Brain microvascular endothelial cell (primary cell): Measurements from ENCODE around the gene LIAS.
"Not testable (repeated sequence)": the region's sequence is repeated elsewhere in the genome, so short reads cannot be mapped to it uniquely, and the experiment has no call there.

Experiments used
- DNase-seq: peaks from one replicate; pipeline ENCODE4 v3.0.0-alpha.2; 2020
- H3K27ac ChIP-seq: fragments of 250-450 bp; sonication (Bioruptor Pico); 2 replicates; pipeline ENCODE4 v1.5.1; 2020; ENCODE audit warnings: mild to moderate bottlenecking, moderate library complexity
- H3K27me3 ChIP-seq: fragments of 250-450 bp; sonication (Bioruptor Pico); replicated peaks from 2 replicates; pipeline ENCODE4 v1.5.1; 2020; ENCODE audit warnings: mild to moderate bottlenecking
- H3K36me3 ChIP-seq: fragments of 250-450 bp; sonication (Bioruptor Pico); replicated peaks from 2 replicates; pipeline ENCODE4 v1.5.1; 2020; ENCODE audit warnings: mild to moderate bottlenecking
- H3K4me3 ChIP-seq: 2 replicates; pipeline ENCODE4 v1.5.1; 2011; ENCODE audit warnings: low read depth, mild to moderate bottlenecking, control low read depth, low read length, moderate library complexity
- CTCF ChIP-seq: IDR thresholded peaks from 2 replicates; pipeline ENCODE4 v1.5.1; 2011; ENCODE audit warnings: low read depth, mild to moderate bottlenecking, moderate library complexity, low read length, control low read depth, inconsistent platforms; ENCODE audit errors: missing control alignments
- in situ Hi-C: cut with HindIII; loops from 2 replicates; pipeline ENCODE4 v1.10.0; 2017; ENCODE audit warnings: low sequenced_read_pairs, low pct_ligation_motif_present

Gene LIAS

GRCh38 chr4:39458505-39459300 is at the start of gene LIAS, which contains the start of gene RPL9:
LIAS (plus strand) TSS chr4:39459056; CDS start chr4:39459118, 62 bp downstream.
RPL9 (minus strand) TSS chr4:39458922; CDS start chr4:39458439, 483 bp downstream.
- Histone ChIP-seq H3K36me3 (peaks cover 43% of the 10 kb centered on the region), H3K27me3 (no peaks in the 10 kb centered on the region), H3K27ac (peak within 1 kb of the TSS; percentile 94), H3K4me3 (peak within 1 kb of the TSS; percentile 98)
- peak; percentile 98 for DNase-seq
- in situ Hi-C loops: no loop called here
- no peak for TF ChIP-seq CTCF

- Histone ChIP-seq H3K27ac (no peak overlapping the region), H3K27me3 (no peaks in the 10 kb centered on the region), H3K4me3 (no peak overlapping the region), H3K36me3 (no peaks in the 10 kb centered on the region)
- no peak for DNase-seq
- peak; percentile 33 for TF ChIP-seq CTCF
- in situ Hi-C loops: no loop called here
Measured at GRCh38 chr4:39410415-39410814, 48.4 kb upstream of the LIAS start.

GRCh38 chr4:39411561-39411960 is 47.3 kb upstream of the LIAS start:
- in situ Hi-C loops, H3K4me3 ChIP-seq, DNase-seq, H3K36me3 ChIP-seq, H3K27ac ChIP-seq, H3K27me3 ChIP-seq: not testable (repeated sequence)

- Histone ChIP-seq H3K36me3 (no peaks in the 10 kb centered on the region), H3K27ac (no peak overlapping the region), H3K27me3 (no peaks in the 10 kb centered on the region), H3K4me3 (no peak overlapping the region)
- TF ChIP-seq CTCF: no peak
- in situ Hi-C loops: no loop called here
- DNase-seq: no peak
Measured at GRCh38 chr4:39415678-39416283, 43.1 kb upstream of the LIAS start.

GRCh38 chr4:39422247-39422646 is 36.6 kb upstream of the LIAS start:
- in situ Hi-C loops: no loop called here
- Histone ChIP-seq H3K27me3 (no peaks in the 10 kb centered on the region), H3K27ac (no peak overlapping the region), H3K36me3 (no peaks in the 10 kb centered on the region), H3K4me3 (no peak overlapping the region)
- no peak for TF ChIP-seq CTCF
- DNase-seq: no peak

- DNase-seq, H3K4me3 ChIP-seq, H3K27me3 ChIP-seq, H3K36me3 ChIP-seq, H3K27ac ChIP-seq, in situ Hi-C loops: not testable (repeated sequence)
Measured at GRCh38 chr4:39425297-39425696, 33.6 kb upstream of the LIAS start.
